Hepatic stellate cell (primary cell): ENCODE results near the gene TMEM185A.
"Not testable (repeated sequence)": the region's sequence is repeated elsewhere in the genome, so short reads cannot be mapped to it uniquely, and the experiment has no call there.

ENCODE experiments used
- DNase-seq: peaks from one replicate; pipeline ENCODE4 v3.0.0; 2011; ENCODE audit warnings: low spot score

Gene TMEM185A

DNA sequence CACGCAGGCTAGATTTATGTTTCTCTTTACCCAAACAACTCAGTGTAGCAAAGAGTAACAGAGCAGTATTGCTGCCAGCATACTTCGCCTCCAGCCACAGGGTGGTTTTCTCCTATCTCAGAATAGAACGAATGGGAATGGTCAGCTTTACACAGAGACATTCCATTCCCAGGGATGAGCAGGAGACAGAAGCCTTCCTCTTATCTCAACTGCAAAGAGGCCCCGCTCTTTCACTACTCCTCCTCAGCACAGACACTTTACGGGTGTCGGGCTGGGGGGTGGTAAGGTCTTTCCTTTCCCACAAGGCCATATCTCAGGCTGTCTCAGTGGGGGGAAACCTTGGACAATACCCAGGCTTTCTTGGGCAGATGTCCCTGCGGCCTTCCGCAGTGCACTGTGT is 4.8 kb downstream of the TMEM185A start:
- DNase-seq, result not testable (repeated sequence)

DNA sequence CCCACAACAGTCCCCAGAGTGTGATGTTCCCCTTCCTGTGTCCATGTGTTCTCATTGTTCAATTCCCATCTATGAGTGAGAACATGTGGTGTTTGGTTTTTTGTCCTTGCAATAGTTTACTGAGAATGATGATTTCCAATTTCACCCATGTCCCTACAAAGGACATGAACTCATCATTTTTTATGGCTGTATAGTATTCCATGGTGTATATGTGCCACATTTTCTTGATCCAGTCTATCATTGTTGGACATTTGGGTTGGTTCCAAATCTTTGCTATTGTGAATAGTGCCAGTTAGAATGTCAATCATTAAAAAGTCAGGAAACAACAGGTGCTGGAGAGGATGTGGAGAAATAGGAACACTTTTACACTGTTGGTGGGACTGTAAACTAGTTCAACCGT is 11.9 kb downstream of the TMEM185A start:
- not testable (repeated sequence) for DNase-seq

DNA sequence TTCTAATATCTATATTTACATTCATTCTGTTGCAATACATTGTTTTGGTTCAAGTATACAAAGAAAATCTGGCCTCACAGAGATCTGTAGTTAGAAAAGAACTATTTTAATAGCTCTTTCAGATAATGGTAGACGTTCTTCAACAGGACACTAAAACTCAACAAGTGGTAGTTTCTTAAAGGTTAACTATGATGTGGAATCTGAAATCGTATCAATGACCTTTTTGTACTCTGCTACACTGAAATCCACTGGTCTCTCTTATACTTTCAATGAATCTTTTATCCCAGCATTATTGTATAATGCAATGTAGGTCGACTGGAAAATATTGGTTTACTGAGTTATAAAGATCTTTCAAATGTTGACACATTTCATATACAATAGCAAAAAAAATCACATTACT is 12.7 kb downstream of the TMEM185A start:
- DNase-seq, result no peak

DNA sequence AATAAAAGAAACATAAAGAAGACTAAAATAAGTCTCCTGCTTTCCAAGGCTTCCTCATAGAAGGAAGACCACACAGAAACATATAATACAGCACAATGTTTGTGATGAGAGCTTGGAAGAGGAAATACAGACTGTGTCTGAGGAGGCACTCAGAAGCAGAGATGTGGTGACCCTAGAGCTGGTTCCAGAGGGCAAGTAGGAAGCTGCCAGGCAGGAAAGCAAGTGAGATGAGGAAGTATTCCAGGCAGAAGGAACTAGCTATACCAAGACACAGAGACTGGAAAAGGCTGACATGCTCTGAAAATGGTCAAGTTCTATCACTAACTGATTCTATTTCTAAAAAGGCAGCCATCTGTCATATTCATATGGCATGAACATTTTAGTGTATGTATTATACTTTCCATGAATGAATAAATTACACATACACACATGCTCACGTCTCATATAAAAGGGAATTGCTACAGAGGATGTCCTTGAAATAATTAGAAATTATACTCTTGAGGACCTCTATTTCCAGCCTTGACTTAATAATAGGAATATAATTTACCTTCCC is 19.9 kb downstream of the TMEM185A start:
- no peak for DNase-seq

DNA sequence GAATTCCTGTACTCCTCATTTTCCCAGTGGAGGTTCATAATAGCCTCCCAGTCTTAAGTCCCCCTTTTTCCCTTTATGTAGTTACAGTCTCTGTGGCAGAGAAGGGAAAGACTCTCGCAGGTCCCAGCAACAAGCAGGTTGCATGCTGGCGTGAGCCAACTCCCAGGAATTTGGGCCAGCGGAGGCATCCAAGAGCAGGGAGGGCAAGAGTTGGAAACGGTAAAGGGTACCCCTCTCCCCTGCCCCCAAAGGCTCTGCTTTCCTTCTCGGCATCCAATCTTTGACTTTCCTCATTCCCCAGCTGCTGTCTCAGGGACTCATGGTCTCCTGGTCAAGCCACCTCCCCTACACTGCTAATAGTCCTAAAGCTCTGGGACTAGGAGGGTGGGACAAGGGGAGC is 21.1 kb downstream of the TMEM185A start:
- DNase-seq, result no peak

DNA sequence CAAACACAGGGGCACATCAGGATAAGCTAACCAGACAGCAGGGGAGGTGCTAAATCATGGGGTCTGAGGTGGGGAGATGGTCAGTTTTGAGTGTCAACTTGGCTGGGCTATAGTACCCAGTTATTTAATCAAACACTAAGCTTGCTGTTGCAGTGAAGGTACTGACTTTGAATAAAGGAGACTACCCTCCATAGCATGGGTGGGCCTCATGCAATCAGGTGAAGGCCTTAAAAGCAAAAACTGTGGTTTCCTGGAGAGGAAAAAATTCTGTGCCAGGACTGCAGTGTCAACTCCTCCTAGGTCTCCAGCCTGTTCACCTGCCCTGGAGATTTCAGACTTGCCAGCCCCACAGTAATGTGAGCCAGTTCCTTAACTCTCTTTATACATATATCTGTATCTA is 23.9 kb downstream of the TMEM185A start:
- no peak for DNase-seq

DNA sequence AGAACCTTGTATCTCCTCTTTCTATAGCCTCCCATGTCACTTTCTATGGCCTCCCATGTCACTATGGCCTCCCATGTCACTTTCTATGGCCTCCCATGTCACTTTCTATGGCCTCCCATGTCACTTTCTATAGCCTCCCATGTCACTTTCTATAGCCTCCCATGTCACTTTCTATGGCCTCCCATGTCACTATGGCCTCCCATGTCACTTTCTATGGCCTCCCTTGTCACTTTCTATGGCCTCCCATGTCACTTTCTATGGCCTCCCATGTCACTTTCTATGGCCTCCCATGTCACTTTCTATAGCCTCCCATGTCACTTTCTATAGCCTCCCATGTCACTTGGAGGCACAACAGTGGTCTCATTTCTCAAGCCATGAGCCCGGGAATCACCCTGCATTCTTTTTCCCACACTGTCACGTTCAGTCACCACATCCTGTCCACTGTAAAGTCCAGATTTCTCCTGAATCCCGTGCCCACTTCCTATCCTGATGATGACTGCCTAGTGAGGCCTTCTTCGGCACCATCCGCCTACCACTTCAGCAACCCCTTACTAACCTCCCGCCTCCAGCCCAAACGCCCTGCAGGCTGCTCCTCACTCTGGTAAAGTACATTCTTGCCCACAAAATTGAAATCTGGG is 26.2 kb downstream of the TMEM185A start:
- peak; percentile 20 for DNase-seq

DNA sequence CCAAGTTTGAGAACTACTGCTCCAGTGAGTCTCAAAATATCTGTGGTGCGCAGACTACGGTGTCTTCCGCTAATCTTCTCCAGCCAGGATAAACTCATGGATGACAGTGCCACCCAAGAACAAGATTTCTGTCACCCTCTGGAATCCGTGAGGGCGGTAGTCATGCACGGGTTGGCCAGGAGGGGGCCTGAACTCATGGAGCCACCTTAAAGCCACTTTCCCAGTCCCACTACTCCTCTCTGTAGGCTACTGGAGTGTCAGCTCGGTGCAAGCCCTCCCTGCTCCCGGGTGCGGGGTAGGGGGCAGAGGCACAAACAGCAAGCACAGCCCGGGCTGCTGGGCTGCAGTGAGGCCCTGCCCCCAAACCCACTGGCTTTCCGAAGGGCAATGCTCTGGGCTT is 33.0 kb downstream of the TMEM185A start:
- not testable (repeated sequence) for DNase-seq

DNA sequence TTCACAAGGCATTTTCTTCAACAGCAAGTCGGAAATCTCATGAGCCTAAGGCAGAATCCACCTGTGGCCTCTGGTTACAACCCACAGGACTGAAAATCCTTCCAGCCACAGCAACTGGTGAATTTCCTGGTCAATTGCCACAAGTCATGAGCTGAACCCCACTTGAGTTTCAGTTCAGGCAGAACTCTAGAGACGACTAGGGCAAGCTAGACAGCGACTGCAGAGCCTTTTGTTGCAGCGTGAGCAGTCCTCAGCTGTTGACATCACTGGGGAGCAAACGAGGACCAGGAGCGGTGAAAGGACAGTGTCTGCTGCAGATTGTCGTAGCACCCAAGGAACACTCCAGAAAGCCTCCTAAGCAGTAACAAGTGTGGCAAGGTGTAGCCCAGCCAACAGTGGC is 35.6 kb downstream of the TMEM185A start:
- DNase-seq, result not testable (repeated sequence)

DNA sequence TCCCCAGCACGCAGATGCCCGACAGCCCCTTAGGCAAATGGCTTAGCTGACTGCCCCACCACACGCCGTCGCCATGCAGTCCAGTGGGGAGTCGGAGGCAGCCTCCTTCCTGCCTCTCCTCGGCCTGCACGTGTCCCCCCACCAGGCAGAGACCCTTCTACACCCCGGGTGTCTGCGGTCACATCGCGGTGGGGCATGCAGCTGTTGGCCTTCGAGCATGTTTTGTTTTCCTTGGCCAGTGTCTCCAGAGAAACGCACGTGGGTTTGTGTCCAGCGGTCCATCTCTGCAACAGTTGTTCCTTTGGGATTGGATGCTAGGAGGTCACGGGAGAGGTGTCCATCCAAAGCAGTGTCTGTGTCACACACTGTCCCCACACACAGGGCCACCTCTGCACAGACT is 36.4 kb downstream of the TMEM185A start, which contains the start of gene HSFX2:
HSFX2 (minus strand) TSS at position 101 of the 400 bp plus-strand sequence. CDS start 614 bp downstream, outside the sequence.
- not testable (repeated sequence) for DNase-seq

DNA sequence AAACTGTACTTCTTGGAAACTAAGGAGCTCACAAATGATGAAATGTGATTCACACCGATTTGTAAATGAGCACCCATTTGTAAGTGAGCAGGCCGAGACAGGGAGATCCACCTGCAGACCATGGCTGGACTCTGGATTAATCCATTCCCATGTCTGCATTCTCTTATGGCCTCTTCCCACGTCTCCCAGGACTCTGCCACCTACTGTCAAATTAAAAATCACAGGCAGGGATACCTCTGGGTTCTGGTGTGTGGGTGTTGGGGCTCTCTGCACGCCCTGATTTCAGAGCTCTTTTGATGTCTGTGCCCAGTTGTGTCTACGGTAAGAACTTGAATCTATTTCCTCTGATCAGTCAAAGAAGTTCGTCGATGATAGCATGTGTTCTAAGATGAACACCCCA is 40.6 kb downstream of the TMEM185A start:
- not testable (repeated sequence) for DNase-seq

DNA sequence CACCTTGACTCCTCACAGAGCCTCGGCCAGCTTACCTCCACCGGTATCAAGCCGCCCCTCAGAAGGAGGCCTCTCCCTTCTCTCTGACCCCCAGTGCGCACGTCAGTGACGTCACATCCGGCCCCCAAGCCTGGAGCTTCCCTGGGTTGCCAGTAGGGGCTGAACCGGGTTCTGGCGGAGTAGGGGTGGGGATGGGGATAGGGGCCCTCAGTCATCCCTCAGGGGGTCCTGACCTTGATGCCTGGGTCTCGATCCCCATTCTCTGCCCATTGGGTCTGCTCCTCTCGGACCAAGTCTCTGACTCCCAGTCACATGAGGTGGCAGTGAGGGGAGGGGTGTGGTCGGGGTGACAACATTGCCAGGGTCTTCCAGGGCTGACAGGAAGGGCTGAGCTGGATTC is 44.2 kb downstream of the TMEM185A start, which contains the start of gene MAGEA9B:
MAGEA9B (minus strand) TSS at position 101 of the 400 bp plus-strand sequence. CDS start 4,280 bp downstream, outside the sequence.
- DNase-seq, result not testable (repeated sequence)

DNA sequence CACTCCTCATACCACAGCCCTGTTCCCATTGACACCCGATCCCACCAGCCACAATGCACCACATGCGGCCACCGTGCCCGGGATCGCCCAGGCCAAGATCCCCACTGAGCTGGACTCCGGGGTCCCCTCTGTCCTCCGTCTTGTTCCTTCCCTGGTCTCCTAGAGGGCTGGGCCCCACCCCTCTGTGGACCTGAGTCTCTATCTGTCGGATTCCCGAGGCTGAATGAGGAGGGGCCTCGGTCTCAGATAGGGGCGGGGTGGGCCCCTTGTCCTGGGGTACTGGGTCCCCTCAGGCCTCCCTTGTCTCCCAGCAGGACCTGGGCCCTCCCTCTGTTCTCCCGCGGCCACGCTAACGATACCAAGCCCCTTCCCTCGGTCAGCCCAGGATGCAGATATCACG is 46.0 kb downstream of the TMEM185A start:
- not testable (repeated sequence) for DNase-seq

DNA sequence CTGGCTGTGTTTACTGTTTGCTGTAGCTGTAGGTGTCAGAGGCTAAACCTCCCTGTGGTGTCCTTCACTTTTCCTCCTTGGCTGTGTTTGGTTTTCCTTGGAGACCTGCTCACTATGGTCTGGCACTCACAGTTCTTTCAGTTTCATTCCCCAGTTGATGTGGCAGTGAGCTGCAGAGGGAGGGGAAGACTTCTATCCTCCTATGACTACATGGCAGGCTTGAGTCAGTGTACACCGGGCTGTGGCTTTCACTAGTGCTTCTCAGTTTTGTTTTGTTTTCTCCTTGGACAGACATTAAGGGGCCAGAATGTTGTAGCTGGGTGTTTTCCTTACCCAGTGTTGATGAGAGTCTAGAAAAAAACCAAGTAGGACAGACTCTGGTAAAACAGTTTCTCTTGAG is 58.1 kb downstream of the TMEM185A start:
- not testable (repeated sequence) for DNase-seq

DNA sequence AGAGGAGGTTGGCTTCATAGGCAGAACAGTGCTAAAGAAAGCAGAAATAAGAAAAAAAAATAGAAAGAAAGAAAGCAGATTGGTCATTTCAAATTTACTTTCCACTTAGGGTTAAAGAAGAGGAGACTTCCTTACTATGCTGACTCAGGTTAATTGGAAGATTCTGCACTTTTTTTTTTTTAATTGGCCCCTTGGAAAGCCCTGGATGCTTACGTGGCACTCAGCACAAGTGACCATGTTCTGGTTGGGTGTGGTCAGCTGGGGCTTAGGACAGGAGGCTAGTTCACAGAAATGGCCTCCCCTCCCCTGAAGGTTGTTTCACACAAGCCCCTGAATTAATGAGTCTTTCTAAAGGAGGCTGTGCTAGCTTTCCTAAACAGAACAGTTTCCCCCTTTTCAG is 58.8 kb downstream of the TMEM185A start:
- no peak for DNase-seq

DNA sequence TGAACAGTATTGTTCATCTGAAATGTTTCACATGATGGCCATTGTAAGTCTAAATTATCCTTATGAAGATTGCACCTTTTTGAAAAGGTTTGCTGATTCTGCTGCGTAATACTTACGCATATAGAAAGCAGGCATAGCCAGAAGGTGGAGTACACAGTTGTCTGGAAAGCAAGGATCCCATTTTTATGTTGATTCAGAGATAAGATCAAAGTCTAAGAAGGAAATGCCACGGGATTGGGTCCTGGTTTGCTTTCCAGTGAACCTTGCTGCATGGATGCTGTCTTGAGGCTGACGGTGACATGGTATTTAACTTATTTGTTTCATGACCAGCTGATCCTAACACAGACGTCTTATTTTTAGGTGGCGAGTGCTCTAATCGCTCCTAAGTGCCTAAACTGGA is 59.8 kb downstream of the TMEM185A start:
- no peak for DNase-seq

DNA sequence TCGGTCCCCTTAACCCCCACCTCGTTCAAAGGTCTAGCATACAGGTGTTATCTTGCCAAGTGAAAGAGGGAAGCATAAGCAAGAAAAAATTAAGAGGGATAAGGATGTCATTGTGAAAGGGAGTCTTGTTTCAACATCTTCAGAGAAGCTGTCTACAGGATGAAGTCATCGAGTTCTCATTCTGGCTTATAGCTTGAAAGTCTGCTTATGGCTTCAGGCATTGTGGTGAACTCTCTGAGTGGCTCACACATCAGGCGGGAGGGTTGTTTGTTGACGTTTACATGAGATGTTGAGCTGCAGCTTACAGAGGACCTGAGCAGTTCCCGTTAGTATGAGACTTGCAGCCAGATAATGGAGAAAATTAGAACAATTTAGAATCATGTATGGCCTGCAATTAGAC is 60.9 kb downstream of the TMEM185A start:
- peak; percentile 13 for DNase-seq

DNA sequence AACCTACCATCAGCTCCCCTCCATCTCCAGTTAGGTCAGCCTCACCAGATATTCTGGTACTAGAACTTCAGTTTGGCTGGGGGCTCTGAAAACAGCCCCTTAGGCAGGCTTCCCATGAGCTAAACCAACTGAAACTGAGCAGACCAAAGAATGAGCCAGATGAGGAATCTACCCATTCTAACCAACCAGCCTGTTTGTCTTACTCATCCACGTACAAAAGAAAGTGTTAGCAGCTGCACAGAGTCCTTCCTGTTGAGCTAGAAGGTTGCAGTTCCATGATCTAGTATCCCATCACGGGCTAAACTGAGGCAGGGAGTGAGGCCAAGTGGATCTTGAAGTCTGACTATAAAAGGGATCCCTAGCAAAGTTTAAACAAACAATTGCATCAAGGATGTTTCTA is 61.8 kb downstream of the TMEM185A start:
- no peak for DNase-seq

DNA sequence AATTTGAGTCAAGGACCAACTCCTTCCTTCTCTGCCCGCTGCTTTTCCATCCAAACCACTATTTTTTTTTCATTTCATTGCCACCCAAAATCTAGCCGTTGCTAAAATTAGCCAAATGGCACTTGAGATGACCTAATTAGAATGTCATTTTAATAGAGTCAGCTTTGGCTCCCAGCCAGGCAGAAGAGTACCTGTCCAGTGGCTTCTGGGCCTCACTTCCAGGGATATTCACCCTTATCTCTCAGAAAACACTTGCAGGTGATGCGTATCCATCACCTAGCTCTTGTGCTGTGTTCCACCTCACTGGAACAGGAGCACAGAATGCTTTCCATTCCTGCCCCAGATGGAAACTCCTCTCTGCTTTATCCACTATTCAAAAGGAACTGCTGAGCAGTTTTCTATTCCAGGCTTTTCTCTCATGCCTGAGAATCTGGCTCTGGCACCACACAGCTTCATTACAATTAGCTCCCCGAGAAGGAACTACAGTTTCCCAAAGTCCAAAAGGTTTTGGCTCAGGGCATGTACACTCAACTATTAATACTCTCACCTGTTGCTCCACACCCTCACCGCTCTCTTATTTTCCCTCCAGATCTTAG is 62.8 kb downstream of the TMEM185A start:
- DNase-seq, result no peak

DNA sequence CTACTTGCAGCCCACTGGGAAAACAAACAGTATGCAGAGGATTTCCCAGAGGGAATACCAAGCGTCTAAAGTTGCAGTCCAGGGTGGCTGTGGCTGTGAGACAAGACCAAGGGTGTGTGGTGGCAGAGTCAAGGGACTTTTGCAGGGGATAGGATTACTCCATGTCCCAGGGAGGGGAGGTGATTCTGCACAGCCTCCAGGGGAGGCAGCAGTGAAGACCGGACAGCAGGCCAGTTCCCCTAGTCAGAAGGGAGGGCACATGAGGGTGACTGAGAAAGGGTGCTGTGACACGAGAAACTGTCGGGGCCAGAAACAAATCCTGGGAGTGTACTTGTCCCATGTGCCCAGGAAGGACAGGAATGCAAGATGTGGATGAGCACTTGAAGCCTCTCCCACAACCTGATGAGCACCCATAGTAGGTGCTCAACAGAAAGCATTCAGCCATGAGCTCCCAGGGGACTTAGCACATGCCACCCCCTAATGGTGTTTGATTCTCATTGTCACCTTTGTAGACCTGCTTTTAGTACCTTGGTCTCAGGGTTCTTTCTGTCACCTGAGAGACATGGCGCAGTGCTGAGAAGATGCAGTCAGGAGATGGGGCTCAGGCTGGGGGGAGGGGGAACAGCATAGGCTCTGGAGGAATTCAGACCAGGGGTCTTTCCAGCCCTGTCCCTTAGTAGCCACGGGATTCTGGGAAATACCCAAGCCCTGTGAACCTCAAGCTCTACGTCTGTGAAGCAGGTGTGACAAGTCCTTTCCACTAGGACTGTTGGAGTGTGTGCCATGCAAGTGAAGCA is 63.8 kb downstream of the TMEM185A start:
- DNase-seq, result no peak

DNA sequence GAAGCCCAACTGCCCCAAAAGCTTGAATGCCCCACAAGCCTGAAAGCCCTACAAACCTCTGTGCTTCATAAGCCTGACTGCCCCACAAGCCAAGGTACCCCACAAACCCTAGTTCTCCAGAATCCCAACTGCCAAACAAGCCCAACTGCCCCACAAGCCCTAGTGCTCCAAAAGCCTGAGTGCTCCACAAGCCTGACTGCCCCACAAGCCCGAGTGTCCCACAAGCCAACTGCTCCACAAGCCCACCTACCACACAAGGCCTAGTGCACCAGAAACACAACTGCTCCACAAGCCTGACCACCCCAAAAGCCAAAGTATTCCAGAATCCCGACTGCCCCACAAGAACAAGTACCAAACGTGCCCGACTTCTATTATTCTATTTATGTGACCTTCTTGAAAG is 68.2 kb downstream of the TMEM185A start:
- DNase-seq, result no peak

DNA sequence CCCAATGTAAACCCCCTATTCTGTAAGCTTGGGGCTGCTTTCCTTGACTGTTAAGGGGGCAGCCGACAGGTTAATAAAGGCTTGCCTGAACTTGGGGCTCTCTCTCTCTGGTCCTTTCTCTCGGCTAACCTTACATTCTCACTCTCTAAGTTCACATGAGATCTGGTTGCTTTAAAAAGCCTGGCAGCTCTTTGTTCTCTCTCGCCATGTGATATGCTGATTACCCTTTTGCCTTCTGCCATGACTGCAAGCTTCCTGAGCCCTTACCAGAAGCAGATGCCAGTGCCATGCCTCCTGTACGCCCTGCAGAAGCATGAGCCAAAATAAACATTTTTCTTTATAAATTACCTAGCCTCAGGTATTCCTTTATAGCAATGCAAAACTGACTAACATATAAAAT is 76.3 kb downstream of the TMEM185A start:
- not testable (repeated sequence) for DNase-seq

DNA sequence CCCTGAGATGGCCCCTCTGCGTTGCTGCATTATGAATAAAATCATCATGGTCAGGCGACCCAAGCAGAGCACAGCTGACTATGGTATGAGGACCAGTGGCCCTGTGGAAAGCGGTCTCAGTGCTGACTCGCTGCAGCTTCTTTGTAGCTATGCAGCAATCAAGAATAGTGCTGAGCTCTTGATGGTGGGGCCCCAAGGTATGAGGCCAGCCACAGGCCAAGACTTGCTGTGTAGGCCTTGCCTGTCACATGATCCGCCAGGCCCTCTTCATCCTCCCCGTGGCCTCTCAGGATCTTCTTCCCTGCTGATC is 79.7 kb downstream of the TMEM185A start:
- DNase-seq, result not testable (repeated sequence)
